ENCODE data around the gene NR1H3.
A peak's percentile ranks its signal among the peaks of the same experiment; 100 is the strongest.

NR1H3 gene

DNA sequence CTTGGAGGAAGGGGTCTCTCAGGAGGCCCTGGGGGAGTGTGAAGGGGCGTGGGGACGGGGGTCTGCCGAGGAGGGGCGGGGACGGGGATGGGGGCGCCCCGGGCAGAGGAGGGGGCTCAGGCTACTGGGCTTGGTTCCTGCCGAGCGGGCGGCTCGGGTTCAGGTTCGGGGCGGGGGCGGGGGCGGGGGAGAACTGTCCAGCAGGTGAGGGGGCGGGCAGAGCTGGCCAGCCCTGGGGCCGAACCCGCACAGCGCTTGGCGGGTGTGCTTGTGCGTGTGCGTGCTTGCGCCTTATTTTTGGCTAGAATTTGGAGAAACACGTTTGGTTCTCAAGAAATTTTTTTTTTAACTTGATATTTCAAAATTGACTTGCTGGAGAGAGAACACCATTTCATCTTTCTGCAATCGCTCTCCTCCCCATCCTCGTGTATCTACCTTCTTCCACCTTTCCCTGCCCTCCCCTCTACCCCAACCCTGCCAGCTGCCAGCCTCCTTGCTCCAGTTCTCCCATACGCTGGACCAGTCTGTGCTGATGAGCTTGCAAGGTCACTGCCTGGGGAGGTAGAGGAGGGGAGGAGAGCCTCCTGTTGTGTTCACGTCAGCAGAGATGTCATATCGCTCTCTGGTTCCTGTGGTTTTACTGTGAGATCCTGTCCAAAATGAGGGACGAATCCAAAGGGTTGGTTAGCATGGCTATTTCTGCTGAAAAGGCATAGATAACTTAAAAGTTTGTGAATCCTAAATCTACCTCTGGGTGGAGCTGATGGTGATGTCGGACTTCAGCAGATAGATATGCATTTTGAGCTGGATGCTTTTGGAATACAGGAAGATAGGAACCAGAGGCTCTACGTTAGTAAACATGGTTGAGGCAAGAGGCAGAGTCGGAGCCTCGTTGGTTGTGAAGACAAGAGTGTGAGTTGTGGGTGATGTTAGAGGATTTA lies 12.8 kb downstream of the NR1H3 start:
- no peak; the same call in 2 of the 3 replicates for ATAC-seq (ENCODE audit: low read depth)
- peaks cover 8% of the 10 kb centered on the region for H3K4me1 ChIP-seq (ENCODE audit: insufficient read depth, poor library complexity, severe bottlenecking)
- peak overlapping the region; percentile 73 for H3K27ac ChIP-seq (ENCODE audit: poor library complexity, severe bottlenecking)
- H3K9me3 ChIP-seq (ENCODE audit: severe bottlenecking): no peaks in the 10 kb centered on the region
- peaks cover 8% of the 10 kb centered on the region for H3K36me3 ChIP-seq (ENCODE audit: low read depth)
- H3K4me3 ChIP-seq (ENCODE audit: severe bottlenecking): peak overlapping the region; percentile 74
- TF ChIP-seq, protein P1, sequence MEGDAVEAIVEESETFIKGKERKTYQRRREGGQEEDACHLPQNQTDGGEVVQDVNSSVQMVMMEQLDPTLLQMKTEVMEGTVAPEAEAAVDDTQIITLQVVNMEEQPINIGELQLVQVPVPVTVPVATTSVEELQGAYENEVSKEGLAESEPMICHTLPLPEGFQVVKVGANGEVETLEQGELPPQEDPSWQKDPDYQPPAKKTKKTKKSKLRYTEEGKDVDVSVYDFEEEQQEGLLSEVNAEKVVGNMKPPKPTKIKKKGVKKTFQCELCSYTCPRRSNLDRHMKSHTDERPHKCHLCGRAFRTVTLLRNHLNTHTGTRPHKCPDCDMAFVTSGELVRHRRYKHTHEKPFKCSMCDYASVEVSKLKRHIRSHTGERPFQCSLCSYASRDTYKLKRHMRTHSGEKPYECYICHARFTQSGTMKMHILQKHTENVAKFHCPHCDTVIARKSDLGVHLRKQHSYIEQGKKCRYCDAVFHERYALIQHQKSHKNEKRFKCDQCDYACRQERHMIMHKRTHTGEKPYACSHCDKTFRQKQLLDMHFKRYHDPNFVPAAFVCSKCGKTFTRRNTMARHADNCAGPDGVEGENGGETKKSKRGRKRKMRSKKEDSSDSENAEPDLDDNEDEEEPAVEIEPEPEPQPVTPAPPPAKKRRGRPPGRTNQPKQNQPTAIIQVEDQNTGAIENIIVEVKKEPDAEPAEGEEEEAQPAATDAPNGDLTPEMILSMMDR (IDR thresholded peaks at IDR 0.05; ENCODE audit: poor library complexity, severe bottlenecking): peak; percentile 21
- DNase-seq (ENCODE audit: low spot score): no peak
- no peaks in the 10 kb centered on the region for H3K27me3 ChIP-seq (ENCODE audit: insufficient read depth, poor library complexity, severe bottlenecking)

- Histone ChIP-seq H3K36me3 (ENCODE audit: low read depth) (peaks cover 14% of the 10 kb centered on the region), H3K4me1 (ENCODE audit: insufficient read depth, poor library complexity, severe bottlenecking) (peaks cover 7% of the 10 kb centered on the region), H3K27me3 (ENCODE audit: insufficient read depth, poor library complexity, severe bottlenecking) (no peaks in the 10 kb centered on the region), H3K9me3 (ENCODE audit: severe bottlenecking) (no peaks in the 10 kb centered on the region), H3K27ac (ENCODE audit: poor library complexity, severe bottlenecking) (no peak overlapping the region), H3K4me3 (ENCODE audit: severe bottlenecking) (no peak overlapping the region)
- TF ChIP-seq, protein P1 (IDR thresholded peaks at IDR 0.05; ENCODE audit: poor library complexity, severe bottlenecking): no peak
- DNase-seq (ENCODE audit: low spot score): no peak
- ATAC-seq (ENCODE audit: low read depth): no peak
Observed at GRCh38 chr11:47271328-47271727, 13.5 kb downstream of the NR1H3 start.

DNA sequence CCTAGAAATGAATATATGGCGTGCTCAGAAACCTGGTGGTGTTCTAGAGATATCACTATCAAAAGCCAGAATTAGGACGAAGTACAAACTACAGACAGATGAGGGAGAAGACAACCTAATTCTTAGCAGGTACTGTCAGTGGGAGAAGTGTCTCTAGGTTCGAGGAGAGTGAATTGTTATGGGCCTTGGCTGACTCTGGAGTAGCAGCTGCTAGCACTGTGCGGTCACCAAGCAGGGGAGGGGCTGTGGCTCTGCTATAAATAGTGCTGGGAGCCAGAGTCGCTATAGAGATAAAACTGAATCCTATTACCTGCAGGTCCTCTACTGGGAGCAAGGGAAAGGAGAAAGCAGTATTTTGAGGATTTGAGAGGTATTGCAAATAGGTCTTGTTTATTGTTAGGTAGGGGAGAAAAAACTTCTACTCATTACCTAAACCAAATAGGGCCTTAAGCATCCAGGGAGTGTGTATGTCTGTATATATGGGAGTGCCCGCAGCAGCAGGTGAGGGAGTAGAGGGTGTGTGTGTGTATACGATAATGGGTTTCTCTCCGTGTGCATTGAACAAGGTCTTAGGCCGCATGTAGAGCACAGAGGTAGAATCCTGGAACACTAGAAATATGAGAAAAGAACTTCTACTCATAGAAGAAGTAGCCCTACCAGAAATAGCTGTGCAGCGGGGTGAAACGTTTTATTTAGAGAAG lies 14.3 kb downstream of the NR1H3 start:
- H3K27me3 ChIP-seq (ENCODE audit: insufficient read depth, poor library complexity, severe bottlenecking): no peaks in the 10 kb centered on the region
- TF ChIP-seq, protein P1 (IDR thresholded peaks at IDR 0.05; ENCODE audit: poor library complexity, severe bottlenecking): no peak
- DNase-seq (ENCODE audit: low spot score) (no peak), ATAC-seq (ENCODE audit: low read depth) (no peak)
- H3K4me3 ChIP-seq (ENCODE audit: severe bottlenecking): no peak overlapping the region
- no peaks in the 10 kb centered on the region for H3K9me3 ChIP-seq (ENCODE audit: severe bottlenecking)
- H3K27ac ChIP-seq (ENCODE audit: poor library complexity, severe bottlenecking): no peak overlapping the region
- H3K4me1 ChIP-seq (ENCODE audit: insufficient read depth, poor library complexity, severe bottlenecking): peaks cover 7% of the 10 kb centered on the region
- H3K36me3 ChIP-seq (ENCODE audit: low read depth): peaks cover 21% of the 10 kb centered on the region

DNA sequence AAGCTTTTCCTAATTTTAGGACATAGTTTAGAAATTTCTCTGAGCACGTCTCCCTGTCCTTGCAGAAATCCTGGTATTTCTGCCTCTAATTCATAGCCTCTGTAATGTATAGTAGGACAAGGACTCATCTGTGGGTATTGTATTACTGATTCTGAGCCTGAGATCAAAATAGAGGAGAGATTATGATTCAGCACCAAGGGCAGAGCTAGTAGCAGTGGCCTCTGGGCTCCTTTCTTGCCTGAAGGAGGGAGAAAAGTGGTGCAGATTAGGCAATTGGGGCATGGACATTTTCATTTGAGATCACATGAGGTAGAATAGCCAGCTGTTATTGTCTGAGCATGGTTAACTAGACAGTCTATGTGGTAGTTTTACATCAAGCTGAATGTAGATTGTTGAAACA lies 14.9 kb downstream of the NR1H3 start:
- Histone ChIP-seq H3K27me3 (ENCODE audit: insufficient read depth, poor library complexity, severe bottlenecking) (no peaks in the 10 kb centered on the region), H3K4me3 (ENCODE audit: severe bottlenecking) (no peak overlapping the region), H3K9me3 (ENCODE audit: severe bottlenecking) (no peaks in the 10 kb centered on the region), H3K36me3 (ENCODE audit: low read depth) (peaks cover 27% of the 10 kb centered on the region), H3K27ac (ENCODE audit: poor library complexity, severe bottlenecking) (no peak overlapping the region), H3K4me1 (ENCODE audit: insufficient read depth, poor library complexity, severe bottlenecking) (peaks cover 7% of the 10 kb centered on the region)
- TF ChIP-seq, protein P1 (IDR thresholded peaks at IDR 0.05; ENCODE audit: poor library complexity, severe bottlenecking): no peak
- ATAC-seq (ENCODE audit: low read depth) (no peak), DNase-seq (ENCODE audit: low spot score) (no peak)
